Neural progenitor cell (in vitro differentiated cells): ENCODE results near the gene SCCPDH. TPM values are rescaled to one million over a fixed set of nuclear protein-coding genes. Genes with fewer than 3 reads are reported as not detected.
"Not testable (repeated sequence)": the region's sequence is repeated elsewhere in the genome, so short reads cannot be mapped to it uniquely, and the experiment has no call there.

Source experiments
- DNase-seq: peaks from one replicate; pipeline ENCODE4 v3.0.0-alpha.2; 2016; ENCODE audit warnings: low spot score
- H2AFZ ChIP-seq: fragments of 200-600 bp; sonication (generic); replicated peaks from 2 replicates; pipeline ENCODE4 v1.6.1; 2016; ENCODE audit warnings: antibody characterized with exemption
- H3F3A ChIP-seq: fragments of 200-600 bp; sonication (generic); 2 replicates; pipeline ENCODE4 v1.6.1; 2016; ENCODE audit warnings: antibody characterized with exemption, low read depth
- H3K27ac ChIP-seq: fragments of 200-600 bp; sonication (generic); 2 replicates; pipeline ENCODE4 v1.5.1; 2016; ENCODE audit warnings: mild to moderate bottlenecking
- H3K27me3 ChIP-seq: fragments of 200-600 bp; sonication (generic); 2 replicates; pipeline ENCODE4 v1.6.1; 2016; ENCODE audit warnings: mild to moderate bottlenecking, moderate library complexity
- H3K36me3 ChIP-seq: fragments of 200-600 bp; sonication (generic); 2 replicates; pipeline ENCODE4 v1.5.1; 2016
- H3K4me1 ChIP-seq: fragments of 200-600 bp; sonication (generic); 2 replicates; pipeline ENCODE4 v1.6.1; 2016; ENCODE audit warnings: mixed run types
- H3K4me2 ChIP-seq: fragments of 200-600 bp; sonication (generic); 2 replicates; pipeline ENCODE4 v1.6.1; 2016
- H3K4me3 ChIP-seq: fragments of 200-600 bp; sonication (generic); 2 replicates; pipeline ENCODE4 v1.5.1; 2016
- H3K79me2 ChIP-seq: fragments of 200-600 bp; sonication (generic); 2 replicates; pipeline ENCODE4 v1.6.1; 2016; ENCODE audit warnings: low read depth
- H3K9ac ChIP-seq: fragments of 200-600 bp; sonication (generic); 2 replicates; pipeline ENCODE4 v1.6.1; 2016
- H3K9me3 ChIP-seq: fragments of 200-600 bp; sonication (generic); 2 replicates; pipeline ENCODE4 v1.5.1; 2016; ENCODE audit warnings: low read depth
- H4K20me1 ChIP-seq: fragments of 200-600 bp; sonication (generic); 2 replicates; pipeline ENCODE4 v1.6.1; 2016; ENCODE audit warnings: low read depth
- H3K27ac Mint-ChIP-seq: 3 replicates; pipeline ENCODE4 v1.8.0; 2021; ENCODE audit warnings: mixed read lengths
- H3K27me3 Mint-ChIP-seq: 2 replicates; pipeline ENCODE4 v1.8.0; 2022; ENCODE audit warnings: low read depth, mild to moderate bottlenecking, inconsistent platforms, moderate library complexity, mixed read lengths; ENCODE audit not compliant: insufficient read depth
- H3K36me3 Mint-ChIP-seq: 3 replicates; pipeline ENCODE4 v1.8.0; 2021; ENCODE audit warnings: mixed read lengths
- H3K4me1 Mint-ChIP-seq: 3 replicates; pipeline ENCODE4 v1.8.0; 2021; ENCODE audit warnings: mixed read lengths
- H3K4me3 Mint-ChIP-seq: 3 replicates; pipeline ENCODE4 v1.8.0; 2021; ENCODE audit warnings: mild to moderate bottlenecking, moderate library complexity, mixed read lengths
- H3K9me3 Mint-ChIP-seq: 3 replicates; pipeline ENCODE4 v1.8.0; 2020; ENCODE audit warnings: mixed read lengths
- CTCF ChIP-seq: fragments of 200-600 bp; sonication (generic); IDR thresholded peaks from 2 replicates; pipeline ENCODE4 v1.5.1; 2017; ENCODE audit warnings: antibody characterized with exemption, mild to moderate bottlenecking
- EZH2 ChIP-seq: fragments of 200-600 bp; sonication (generic); IDR thresholded peaks from 2 replicates; pipeline ENCODE4 v1.6.1; 2017; ENCODE audit warnings: antibody characterized with exemption, mild to moderate bottlenecking, moderate library complexity
- EZH2phosphoT487 ChIP-seq: fragments of 200-600 bp; sonication (generic); IDR thresholded peaks from 2 replicates; pipeline ENCODE4 v1.6.1; 2017; ENCODE audit warnings: antibody characterized with exemption
- total RNA-seq: library from RNA; depleted of rRNA; stranded (reverse); fragments of >200 nt; gene quantifications from 2 replicates; pipeline ENCODE4 v1.2.3, GENCODE V29; 2015; ENCODE audit warnings: low replicate concordance

Gene SCCPDH
- total RNA-seq, 1 donor from 2014 or later, result 56.3 TPM

- no peak overlapping the region for H3K27ac ChIP-seq
- peaks cover 10% of the 10 kb centered on the region for H3K36me3 ChIP-seq
- H2AFZ ChIP-seq, result no peak overlapping the region
- H3F3A ChIP-seq, result no peaks in the 10 kb centered on the region
- no peaks in the 10 kb centered on the region for H3K27me3 ChIP-seq
- Mint-ChIP-seq H3K27ac (no peak overlapping the region), H3K4me1 (no peaks in the 10 kb centered on the region), H3K9me3 (no peaks in the 10 kb centered on the region), H3K4me3 (no peak overlapping the region), H3K36me3 (peaks cover 43% of the 10 kb centered on the region), H3K27me3 (peaks cover 2% of the 10 kb centered on the region)
- H3K9me3 ChIP-seq, result no peaks in the 10 kb centered on the region
- H3K4me3 ChIP-seq, result no peak overlapping the region
- DNase-seq, result no peak
- no peak overlapping the region for H3K4me2 ChIP-seq
- no peaks in the 10 kb centered on the region for H3K79me2 ChIP-seq
- H3K4me1 ChIP-seq, result no peaks in the 10 kb centered on the region
- no peak overlapping the region for H3K9ac ChIP-seq
- TF ChIP-seq EZH2, result no peak
- no peak for TF ChIP-seq EZH2phosphoT487
- no peak for TF ChIP-seq CTCF
- H4K20me1 ChIP-seq, result no peaks in the 10 kb centered on the region
These were observed 11.5 kb downstream of the SCCPDH start for GRCh38 chr1:246735735-246736134.

DNA sequence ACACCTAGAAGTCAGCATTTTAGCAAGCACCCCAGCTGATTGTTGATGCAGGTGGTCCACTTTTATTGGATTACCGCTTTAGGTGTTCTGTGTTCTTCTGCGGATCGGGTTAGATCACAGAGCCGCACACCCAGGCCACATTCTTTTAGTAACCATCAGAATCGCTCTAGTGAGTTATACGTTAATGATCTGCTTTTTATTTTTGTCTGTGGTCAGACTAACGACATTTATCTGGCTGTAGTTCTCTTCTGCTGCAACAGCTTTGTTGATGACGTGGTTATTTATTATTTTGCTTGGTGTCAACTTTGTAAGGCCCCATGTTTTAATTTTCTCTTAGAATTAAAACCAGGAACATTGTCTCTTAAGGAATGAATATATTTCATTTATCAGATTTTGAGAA, 18.2 kb downstream of the SCCPDH start:
- Mint-ChIP-seq H3K36me3 (peaks cover 29% of the 10 kb centered on the region), H3K4me3 (no peak overlapping the region), H3K9me3 (no peaks in the 10 kb centered on the region), H3K4me1 (no peaks in the 10 kb centered on the region), H3K27ac (no peak overlapping the region), H3K27me3 (no peaks in the 10 kb centered on the region)
- Histone ChIP-seq H3K4me2 (no peak overlapping the region), H3K36me3 (no peaks in the 10 kb centered on the region), H3K4me3 (no peak overlapping the region), H3K79me2 (no peaks in the 10 kb centered on the region), H3K9me3 (no peaks in the 10 kb centered on the region), H2AFZ (no peak overlapping the region), H3K4me1 (no peaks in the 10 kb centered on the region), H3K9ac (no peak overlapping the region), H3F3A (no peaks in the 10 kb centered on the region), H3K27ac (no peak overlapping the region), H4K20me1 (no peaks in the 10 kb centered on the region), H3K27me3 (no peaks in the 10 kb centered on the region)
- DNase-seq, result no peak
- TF ChIP-seq EZH2phosphoT487, result no peak
- TF ChIP-seq CTCF, result no peak
- TF ChIP-seq EZH2, result no peak

DNA sequence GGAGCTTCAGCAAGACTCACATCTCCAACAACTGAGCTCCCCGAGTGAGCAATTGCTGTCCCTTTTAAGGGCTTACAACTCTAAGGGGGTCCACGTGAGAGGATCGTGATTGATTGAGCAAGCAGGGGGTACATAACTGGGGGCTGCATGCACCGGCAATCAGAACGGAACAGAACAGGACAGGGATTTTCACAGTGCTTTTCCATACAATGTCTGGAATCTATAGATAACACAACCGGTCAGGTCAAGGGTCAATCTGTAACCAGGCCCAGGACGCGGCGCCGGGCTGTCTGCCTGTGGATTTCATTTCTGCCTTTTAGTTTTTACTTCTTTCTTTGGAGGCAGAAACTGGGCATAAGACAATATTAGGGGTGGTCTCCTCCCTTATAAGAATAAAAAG, 21.9 kb downstream of the SCCPDH start:
- not testable (repeated sequence) for H3K9me3 Mint-ChIP-seq, H3K4me3 ChIP-seq, H3K27me3 ChIP-seq, H4K20me1 ChIP-seq, H3K79me2 ChIP-seq, H3K9me3 ChIP-seq, H3K9ac ChIP-seq, H3K4me1 Mint-ChIP-seq, H3K4me3 Mint-ChIP-seq, H3K4me2 ChIP-seq, H3K27me3 Mint-ChIP-seq, DNase-seq, H3K27ac Mint-ChIP-seq, H3K4me1 ChIP-seq, H2AFZ ChIP-seq, H3K27ac ChIP-seq, H3F3A ChIP-seq, H3K36me3 ChIP-seq
- peaks cover 31% of the 10 kb centered on the region for H3K36me3 Mint-ChIP-seq

DNA sequence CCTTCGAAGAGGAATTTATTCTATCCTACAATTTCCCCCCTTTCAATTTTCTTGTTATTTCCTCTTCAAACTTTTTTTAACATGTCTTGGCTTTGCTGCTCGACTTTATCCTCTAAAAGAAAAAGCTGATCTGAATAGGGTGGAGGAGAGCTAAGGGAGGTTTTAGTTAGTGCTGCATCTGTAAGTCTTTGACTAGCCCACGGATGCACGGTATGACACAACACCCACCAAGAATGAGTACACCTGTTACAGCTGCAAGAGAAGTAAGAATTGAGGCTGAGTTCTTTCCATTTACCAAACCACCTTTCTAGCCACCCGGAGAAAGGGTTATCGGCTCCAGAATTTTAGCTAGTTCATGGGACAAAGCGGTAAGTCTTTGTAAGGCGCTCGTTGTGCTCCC, 23.8 kb downstream of the SCCPDH start:
- no peaks in the 10 kb centered on the region for H3K4me1 Mint-ChIP-seq
- no peaks in the 10 kb centered on the region for H4K20me1 ChIP-seq
- no peaks in the 10 kb centered on the region for H3K27me3 ChIP-seq
- H3K4me3 ChIP-seq, result no peak overlapping the region
- no peak overlapping the region for H2AFZ ChIP-seq
- H3F3A ChIP-seq, result no peaks in the 10 kb centered on the region
- H3K9me3 ChIP-seq, result no peaks in the 10 kb centered on the region
- no peaks in the 10 kb centered on the region for H3K79me2 ChIP-seq
- no peak overlapping the region for H3K4me2 ChIP-seq
- no peak overlapping the region for H3K9ac ChIP-seq
- H3K27me3 Mint-ChIP-seq, result peaks cover 2% of the 10 kb centered on the region
- TF ChIP-seq CTCF (no peak), EZH2phosphoT487 (no peak), EZH2 (no peak)
- H3K9me3 Mint-ChIP-seq, result no peaks in the 10 kb centered on the region
- H3K27ac Mint-ChIP-seq, result no peak overlapping the region
- H3K4me3 Mint-ChIP-seq, result no peak overlapping the region
- peaks cover 21% of the 10 kb centered on the region for H3K36me3 Mint-ChIP-seq
- no peaks in the 10 kb centered on the region for H3K36me3 ChIP-seq
- DNase-seq, result no peak
- H3K27ac ChIP-seq, result no peak overlapping the region
- H3K4me1 ChIP-seq, result no peaks in the 10 kb centered on the region
